Measurements from ENCODE around the gene ZFAND6.

The ZFAND6 gene

DNA sequence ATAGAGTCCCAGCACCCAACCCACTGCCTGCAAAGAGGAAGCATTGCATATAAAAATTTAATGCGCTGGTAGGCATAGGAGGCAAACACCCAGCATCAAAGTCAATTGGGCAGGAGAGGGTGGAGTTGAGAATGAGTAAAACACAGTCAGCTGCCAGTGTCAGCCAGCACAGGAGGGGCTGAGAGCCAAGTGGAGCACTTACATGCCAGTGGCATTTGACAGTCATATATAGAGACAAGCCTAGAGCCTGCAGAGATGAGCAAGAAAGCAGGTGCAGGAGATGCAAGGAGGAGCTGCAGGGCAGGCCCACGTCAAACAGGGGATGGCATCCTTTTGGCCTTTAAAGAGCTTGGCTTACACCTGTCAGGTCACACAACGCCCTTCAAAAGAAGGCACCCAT, 27.6 kb upstream of the ZFAND6 start:
- Histone ChIP-seq H3K36me3 (ENCODE audit: insufficient read depth, low read length) (no peaks in the 10 kb centered on the region), H3K4me3 (ENCODE audit: low read length, poor library complexity, severe bottlenecking) (no peak overlapping the region), H3K79me2 (ENCODE audit: insufficient read depth, low read length) (no peaks in the 10 kb centered on the region), H3K9ac (ENCODE audit: low read depth, low read length, poor library complexity, severe bottlenecking) (no peak overlapping the region), H3K9me3 (ENCODE audit: insufficient read depth, low read depth, low read length) (no peaks in the 10 kb centered on the region), H2AFZ (ENCODE audit: low read length) (no peak overlapping the region), H3K27me3 (ENCODE audit: insufficient read depth, low read length, poor library complexity, severe bottlenecking) (no peaks in the 10 kb centered on the region), H3K4me1 (ENCODE audit: insufficient read depth, low read length, poor library complexity, severe bottlenecking) (peaks cover 12% of the 10 kb centered on the region), H4K20me1 (ENCODE audit: insufficient read depth, low read length, poor library complexity, severe bottlenecking) (no peaks in the 10 kb centered on the region), H3F3A (ENCODE audit: low read depth) (no peaks in the 10 kb centered on the region), H3K9me2 (replicated peaks; ENCODE audit: low read depth, low read length) (no peaks in the 10 kb centered on the region), H3K4me2 (ENCODE audit: low read depth, low read length, poor library complexity, severe bottlenecking) (no peak overlapping the region)
- TF ChIP-seq CTCF (conservative IDR thresholded peaks at IDR 0.05; ENCODE audit: low read length): no peak
- no peak for TF ChIP-seq EZH2phosphoT487 (IDR thresholded peaks at IDR 0.05; ENCODE audit: borderline replicate concordance)

- H3K9ac ChIP-seq (ENCODE audit: low read depth, low read length, poor library complexity, severe bottlenecking): no peak overlapping the region
- H3K4me2 ChIP-seq (ENCODE audit: low read depth, low read length, poor library complexity, severe bottlenecking): no peak overlapping the region
- no peak overlapping the region for H2AFZ ChIP-seq (ENCODE audit: low read length)
- H3K4me3 ChIP-seq (ENCODE audit: low read length, poor library complexity, severe bottlenecking): no peak overlapping the region
- no peaks in the 10 kb centered on the region for H3K36me3 ChIP-seq (ENCODE audit: insufficient read depth, low read length)
- H3K79me2 ChIP-seq (ENCODE audit: insufficient read depth, low read length): no peaks in the 10 kb centered on the region
- no peaks in the 10 kb centered on the region for H3K9me2 ChIP-seq (replicated peaks; ENCODE audit: low read depth, low read length)
- no peaks in the 10 kb centered on the region for H4K20me1 ChIP-seq (ENCODE audit: insufficient read depth, low read length, poor library complexity, severe bottlenecking)
- no peaks in the 10 kb centered on the region for H3F3A ChIP-seq (ENCODE audit: low read depth)
- H3K4me1 ChIP-seq (ENCODE audit: insufficient read depth, low read length, poor library complexity, severe bottlenecking): peaks cover 12% of the 10 kb centered on the region
- H3K27me3 ChIP-seq (ENCODE audit: insufficient read depth, low read length, poor library complexity, severe bottlenecking): no peaks in the 10 kb centered on the region
- H3K9me3 ChIP-seq (ENCODE audit: insufficient read depth, low read depth, low read length): no peaks in the 10 kb centered on the region
- TF ChIP-seq CTCF (conservative IDR thresholded peaks at IDR 0.05; ENCODE audit: low read length) (no peak), EZH2phosphoT487 (IDR thresholded peaks at IDR 0.05; ENCODE audit: borderline replicate concordance) (no peak)
Observed at GRCh38 chr15:80034629-80035028, 24.8 kb upstream of the ZFAND6 start.

GRCh38 chr15:80036071-80036470, 23.4 kb upstream of the ZFAND6 start:
- Histone ChIP-seq H3K9me3 (ENCODE audit: insufficient read depth, low read depth, low read length) (no peaks in the 10 kb centered on the region), H3K9ac (ENCODE audit: low read depth, low read length, poor library complexity, severe bottlenecking) (no peak overlapping the region), H3K4me1 (ENCODE audit: insufficient read depth, low read length, poor library complexity, severe bottlenecking) (peaks cover 12% of the 10 kb centered on the region), H3K4me2 (ENCODE audit: low read depth, low read length, poor library complexity, severe bottlenecking) (no peak overlapping the region), H3K36me3 (ENCODE audit: insufficient read depth, low read length) (no peaks in the 10 kb centered on the region), H3F3A (ENCODE audit: low read depth) (no peaks in the 10 kb centered on the region), H3K9me2 (replicated peaks; ENCODE audit: low read depth, low read length) (no peaks in the 10 kb centered on the region), H2AFZ (ENCODE audit: low read length) (no peak overlapping the region), H3K4me3 (ENCODE audit: low read length, poor library complexity, severe bottlenecking) (no peak overlapping the region), H3K27me3 (ENCODE audit: insufficient read depth, low read length, poor library complexity, severe bottlenecking) (no peaks in the 10 kb centered on the region), H3K79me2 (ENCODE audit: insufficient read depth, low read length) (no peaks in the 10 kb centered on the region), H4K20me1 (ENCODE audit: insufficient read depth, low read length, poor library complexity, severe bottlenecking) (no peaks in the 10 kb centered on the region)
- TF ChIP-seq CTCF (conservative IDR thresholded peaks at IDR 0.05; ENCODE audit: low read length) (no peak), EZH2phosphoT487 (IDR thresholded peaks at IDR 0.05; ENCODE audit: borderline replicate concordance) (no peak)
